Aorta (tissue), 5 donors: ENCODE data around the gene ZDHHC21. TPM values are rescaled to one million over a fixed set of nuclear protein-coding genes. Genes with fewer than 3 reads are reported as not detected.
A peak's percentile ranks its signal among the peaks of the same experiment; 100 is the strongest.

Experiments
- ATAC-seq: fragments of 200-7000 bp; cut with Tn5 transposase; one replicate; pipeline ENCODE4 v1.9.1; 2022; ENCODE audit warnings: moderate library complexity; ENCODE audit not compliant: low FRiP score
- DNase-seq, 2 donors: peaks; one replicate each; pipeline ENCODE4 v3.0.0-alpha.2; 2020
- H3K27ac ChIP-seq, 2 donors: one replicate each; pipeline ENCODE4 v1.5.1; 2013; ENCODE audit warnings: low read length in 2 of 2, mild to moderate bottlenecking in 2 of 2, moderate library complexity in 2 of 2, control low read depth in 1 of 2, inconsistent platforms in 1 of 2, low read depth in 1 of 2
- H3K27me3 ChIP-seq, 2 donors: one replicate each; pipeline ENCODE4 v1.6.1; 2013; ENCODE audit warnings: control low read depth in 1 of 2, low read length in 1 of 2, mild to moderate bottlenecking in 1 of 2, moderate library complexity in 1 of 2; ENCODE audit not compliant: insufficient read depth in 2 of 2, control insufficient read depth in 1 of 2
- H3K36me3 ChIP-seq, 2 donors: one replicate each; pipeline ENCODE4 v1.6.1; 2013; ENCODE audit warnings: control low read depth in 1 of 2, low read length in 1 of 2, mild to moderate bottlenecking in 1 of 2; ENCODE audit not compliant: insufficient read depth in 2 of 2, control insufficient read depth in 1 of 2
- H3K4me1 ChIP-seq, 2 donors: one replicate each; pipeline ENCODE4 v1.6.1; 2013; ENCODE audit warnings: low read length in 2 of 2, control low read depth in 1 of 2, mild to moderate bottlenecking in 1 of 2, moderate library complexity in 1 of 2; ENCODE audit not compliant: insufficient read depth in 2 of 2, control insufficient read depth in 1 of 2
- H3K4me3 ChIP-seq, 2 donors: one replicate each; pipeline ENCODE4 v1.5.1; 2013; ENCODE audit warnings: low read length in 2 of 2, control low read depth in 1 of 2, mild to moderate bottlenecking in 1 of 2
- H3K9me3 ChIP-seq: one replicate; pipeline ENCODE4 v1.6.1; 2013; ENCODE audit warnings: mild to moderate bottlenecking, low read length; ENCODE audit not compliant: control insufficient read depth
- WGBS, 2 donors: extraction: QIAGEN DNeasy Blood & Tissue Kit; methylation state at CpG; one replicate each; pipeline ENCODE4 v1.1.7; 2013; 5-methylcytosine and 5-hydroxymethylcytosine counted together
- intact Hi-C, 2 donors: fragments of 100-400 bp; cut with DNase I; formaldehyde crosslinking; loops; one replicate each; pipeline versions ENCODE4 v1.14.2 to v1.15.0; 2022
- polyA plus RNA-seq, 2 donors: library from polyadenylated mRNA; stranded (reverse); fragments of 200-250 nt; gene quantifications; one replicate each; pipeline ENCODE4 v1.2.3, GENCODE V29; 2013
- total RNA-seq, 2 donors: library from RNA; stranded (reverse); fragmentation: NEBNext Ultra II Directional; extraction: Animal tissue kit (Norgen Biotek cat#: 25700); gene quantifications; one replicate each; pipeline ENCODE4 v1.2.1, GENCODE V29; 2021
- donor health status: healthy with polysubstance abuse.
- donor health status: Bipolar disorder and iron deficiency.
- donor health status: DM: no; HTN: no; CAD: no.
- donor health status: DM: no; HTN: no; CAD: no.
- donor health status: DM: yes; HTN: yes; CAD: no.

The ZDHHC21 gene
- total and polyA plus RNA-seq, 4 donors, result 2.3 to 17.7 (median 10.7) TPM

DNA sequence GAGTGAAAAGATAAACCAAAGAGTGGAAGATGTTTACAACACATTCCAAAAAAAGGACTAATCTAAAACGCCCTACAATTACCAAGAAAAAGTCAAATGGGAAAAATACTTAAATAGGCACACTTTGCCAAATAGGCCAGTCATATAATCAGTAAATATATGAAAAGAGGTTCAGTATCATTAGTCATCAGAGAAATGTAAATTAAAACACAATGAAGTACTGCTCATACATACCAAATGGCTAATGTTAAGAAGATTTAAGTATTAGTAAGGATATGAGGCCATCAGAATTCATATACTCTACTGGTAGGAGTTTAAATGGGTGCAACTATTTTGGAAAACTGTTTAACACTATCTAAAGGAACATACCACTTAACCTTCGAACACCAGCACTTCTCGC lies 47.6 kb downstream of the ZDHHC21 start:
- DNase-seq (no peak), ATAC-seq (no peak)
- Histone ChIP-seq H3K27ac (no peak overlapping the region), H3K4me3 (no peak overlapping the region), H3K36me3 (no peaks in the 10 kb centered on the region), H3K27me3 (no peaks in the 10 kb centered on the region), H3K9me3 (no peaks in the 10 kb centered on the region), H3K4me1 (no peaks in the 10 kb centered on the region)
- intact Hi-C loops, result no loop called here
- WGBS, 2 donors, result 76 to 95% methylated on average over 3 of the region's 3 CpGs

DNA sequence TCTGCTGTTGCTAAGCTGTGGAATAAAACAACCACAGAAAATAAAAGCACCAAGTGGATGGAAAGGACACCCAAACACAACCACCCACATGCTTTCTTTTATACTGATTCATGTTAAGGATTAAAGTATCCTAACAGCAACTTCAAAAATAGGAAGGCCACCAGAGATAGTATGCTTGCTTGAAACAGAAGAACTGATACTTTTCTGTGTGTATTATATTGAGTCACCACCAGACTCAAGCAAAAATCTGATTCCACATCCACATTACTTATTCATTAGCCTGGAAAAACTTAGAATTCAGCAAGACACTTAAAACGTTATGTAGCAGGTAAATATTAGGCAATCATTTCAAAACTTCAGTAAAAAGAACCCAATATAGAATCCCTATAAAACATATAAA lies 52.3 kb downstream of the ZDHHC21 start:
- Histone ChIP-seq H3K36me3 (no peaks in the 10 kb centered on the region), H3K27me3 (no peaks in the 10 kb centered on the region), H3K27ac (no peak overlapping the region), H3K4me3 (no peak overlapping the region), H3K9me3 (no peaks in the 10 kb centered on the region), H3K4me1 (no peaks in the 10 kb centered on the region)
- whole genome bisulfite sequencing, 2 donors, result 53 to 70% methylated on average over 1 of the region's 1 CpG
- DNase-seq (no peak), ATAC-seq (no peak)
- intact Hi-C loops, result no loop called here

DNA sequence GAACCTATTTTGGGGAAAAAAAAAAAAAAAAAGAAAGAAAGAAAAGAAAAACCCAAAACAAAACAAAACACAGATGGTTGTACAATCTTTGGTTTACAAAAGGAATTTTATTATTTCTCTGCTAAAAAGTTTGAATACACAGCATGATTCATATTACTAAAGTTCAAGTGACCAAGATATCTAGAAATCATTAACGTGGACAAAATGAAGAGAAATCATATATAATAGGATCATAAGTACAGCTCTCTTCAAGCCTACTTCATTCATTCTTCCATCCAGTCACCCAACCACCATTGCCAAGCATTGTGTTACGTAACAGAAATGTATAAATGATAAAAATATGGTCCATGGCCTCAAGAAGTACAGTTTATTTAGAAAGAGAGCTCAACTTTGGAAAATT lies 52.9 kb downstream of the ZDHHC21 start:
- no peak for DNase-seq
- no peaks in the 10 kb centered on the region for H3K4me1 ChIP-seq
- H3K27me3 ChIP-seq, result no peaks in the 10 kb centered on the region
- WGBS, 2 donors, result 89 to 93% methylated on average over 2 of the region's 2 CpGs
- H3K27ac ChIP-seq, result no peak overlapping the region
- intact Hi-C loops, result no loop called here
- H3K36me3 ChIP-seq, result no peaks in the 10 kb centered on the region
- ATAC-seq, result no peak
- H3K9me3 ChIP-seq, result no peaks in the 10 kb centered on the region
- no peak overlapping the region for H3K4me3 ChIP-seq

DNA sequence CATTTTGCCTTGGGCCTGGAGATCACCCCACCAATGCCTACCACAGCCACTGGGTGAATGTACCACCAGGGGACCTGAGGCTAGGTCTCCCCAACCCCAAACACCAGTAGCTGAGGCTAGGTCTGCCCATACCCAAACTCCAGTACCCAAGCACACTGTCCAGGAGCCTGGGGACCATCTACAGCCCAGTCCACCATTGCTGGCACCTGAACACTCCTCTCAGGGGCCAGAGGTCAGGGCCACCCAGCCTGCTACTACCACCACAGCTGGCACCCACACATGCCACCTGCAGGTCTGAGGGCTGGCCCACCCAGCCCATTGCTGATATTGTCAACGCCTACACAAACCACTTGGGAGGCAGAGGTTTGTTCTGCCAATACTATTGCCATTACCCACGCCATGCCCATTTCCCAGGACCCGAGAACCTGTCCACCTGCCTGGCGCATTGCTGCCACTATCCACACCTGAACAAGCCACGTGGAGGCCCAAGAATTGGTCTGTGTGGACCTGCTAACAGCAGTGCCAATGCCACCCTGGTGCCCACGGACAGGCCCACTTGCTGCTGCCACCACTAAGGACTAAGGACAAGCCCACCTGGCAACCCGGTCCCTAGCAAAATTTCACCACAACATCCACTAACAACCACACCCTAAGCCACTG lies 59.2 kb downstream of the ZDHHC21 start:
- Histone ChIP-seq H3K9me3 (no peaks in the 10 kb centered on the region), H3K4me3 (no peak overlapping the region), H3K4me1 (no peaks in the 10 kb centered on the region), H3K36me3 (no peaks in the 10 kb centered on the region), H3K27me3 (no peaks in the 10 kb centered on the region), H3K27ac (no peak overlapping the region)
- ATAC-seq (no peak), DNase-seq (peak in 1 of 2 donors; percentile 12)
- intact Hi-C loops, result no loop called here
- WGBS, 2 donors, result 97 to 98% methylated on average over 7 of the region's 7 CpGs

DNA sequence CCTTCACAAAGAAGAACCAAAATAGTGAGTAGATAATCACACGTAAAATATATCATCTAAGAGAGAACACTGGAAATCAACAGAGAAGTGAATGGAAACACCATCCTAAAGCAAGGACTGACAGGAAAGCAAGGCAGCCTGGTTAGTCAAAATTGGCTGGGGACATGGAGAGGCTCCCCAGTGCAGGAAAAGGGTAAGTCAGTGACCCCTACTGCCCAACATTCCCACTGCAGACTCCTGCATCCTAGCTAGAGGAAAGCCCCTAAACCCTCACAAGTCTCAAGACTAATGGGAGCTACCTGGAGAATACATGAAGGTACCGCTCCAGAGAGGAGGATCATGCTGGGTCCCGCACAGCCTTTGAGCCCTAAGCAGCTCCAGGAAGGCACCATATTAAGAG lies 60.1 kb downstream of the ZDHHC21 start:
- DNase-seq (peak in 1 of 2 donors; percentile 24), ATAC-seq (no peak)
- H3K4me1 ChIP-seq, result no peaks in the 10 kb centered on the region
- H3K9me3 ChIP-seq, result no peaks in the 10 kb centered on the region
- H3K36me3 ChIP-seq, result no peaks in the 10 kb centered on the region
- intact Hi-C loops, result no loop called here
- no peak overlapping the region for H3K4me3 ChIP-seq
- 97 to 100% methylated on average over 3 of the region's 3 CpGs for WGBS, 2 donors
- H3K27me3 ChIP-seq, result no peaks in the 10 kb centered on the region
- H3K27ac ChIP-seq, result no peak overlapping the region

DNA sequence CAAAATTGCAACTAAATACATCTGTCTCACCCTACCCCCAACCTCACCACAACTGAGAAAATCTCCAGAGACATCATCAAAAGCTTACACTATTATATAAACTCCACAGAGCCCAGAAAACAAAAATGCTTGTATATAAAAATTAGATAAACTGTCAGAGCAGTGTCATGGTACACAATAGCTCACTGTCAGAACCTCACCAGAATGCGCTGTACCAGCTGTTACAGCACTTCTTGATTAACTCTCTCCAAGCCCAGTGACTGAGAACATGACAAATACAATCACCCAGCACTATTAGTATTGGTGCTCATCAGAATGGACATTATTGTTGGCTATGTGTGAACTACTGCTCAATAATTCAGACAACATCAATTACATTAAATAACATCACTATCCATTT lies 65.7 kb downstream of the ZDHHC21 start:
- no peak for ATAC-seq
- 81% methylated on average over 1 of the region's 1 CpG for WGBS, 2 donors

DNA sequence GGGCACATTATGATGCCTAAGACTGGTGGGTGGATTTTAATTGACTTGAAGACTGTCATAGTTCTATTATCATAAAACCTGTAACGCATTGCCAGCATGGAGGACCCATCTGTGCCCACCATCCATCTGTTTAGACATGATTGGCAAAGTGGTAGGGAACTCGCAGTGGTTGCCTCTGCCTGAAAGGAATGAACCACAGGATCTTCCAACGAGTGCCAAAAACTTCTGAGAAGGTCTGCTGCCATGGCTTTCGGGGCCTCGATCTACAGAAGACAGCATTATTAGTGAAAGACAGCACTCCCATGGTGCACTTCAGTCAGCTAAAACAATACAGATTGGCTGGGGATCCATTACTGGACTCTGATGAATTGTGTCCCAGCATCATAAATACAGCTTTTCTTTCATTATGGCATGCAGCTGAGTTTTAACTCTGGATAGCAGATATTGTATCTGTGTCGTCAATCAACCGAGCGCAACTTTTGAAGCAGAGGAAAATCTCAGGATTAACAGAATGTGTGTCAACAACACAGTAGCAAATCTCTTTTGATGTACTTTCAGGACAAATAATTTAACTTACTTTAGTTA lies 74.3 kb downstream of the ZDHHC21 start:
- Histone ChIP-seq H3K4me1 (no peaks in the 10 kb centered on the region), H3K36me3 (no peaks in the 10 kb centered on the region), H3K4me3 (no peak overlapping the region), H3K27me3 (no peaks in the 10 kb centered on the region), H3K9me3 (no peaks in the 10 kb centered on the region), H3K27ac (no peak overlapping the region)
- intact Hi-C loops, result loop anchor here in 1 of 2 donors (10.0 kb wide), 1 partner anchor 146 kb away; no protein-coding TSS in a partner anchor
- DNase-seq, result no peak
- 91% methylated on average over 8 of the region's 8 CpGs for WGBS, 2 donors
- ATAC-seq, result no peak

More for the DNA sequence above, 65.7 kb downstream of the ZDHHC21 start:
- Histone ChIP-seq H3K4me1 (no peaks in the 10 kb centered on the region), H3K27me3 (no peaks in the 10 kb centered on the region), H3K4me3 (no peak overlapping the region), H3K27ac (no peak overlapping the region), H3K36me3 (no peaks in the 10 kb centered on the region), H3K9me3 (no peaks in the 10 kb centered on the region)
- DNase-seq, result no peak
- intact Hi-C loops, result no loop called here

DNA sequence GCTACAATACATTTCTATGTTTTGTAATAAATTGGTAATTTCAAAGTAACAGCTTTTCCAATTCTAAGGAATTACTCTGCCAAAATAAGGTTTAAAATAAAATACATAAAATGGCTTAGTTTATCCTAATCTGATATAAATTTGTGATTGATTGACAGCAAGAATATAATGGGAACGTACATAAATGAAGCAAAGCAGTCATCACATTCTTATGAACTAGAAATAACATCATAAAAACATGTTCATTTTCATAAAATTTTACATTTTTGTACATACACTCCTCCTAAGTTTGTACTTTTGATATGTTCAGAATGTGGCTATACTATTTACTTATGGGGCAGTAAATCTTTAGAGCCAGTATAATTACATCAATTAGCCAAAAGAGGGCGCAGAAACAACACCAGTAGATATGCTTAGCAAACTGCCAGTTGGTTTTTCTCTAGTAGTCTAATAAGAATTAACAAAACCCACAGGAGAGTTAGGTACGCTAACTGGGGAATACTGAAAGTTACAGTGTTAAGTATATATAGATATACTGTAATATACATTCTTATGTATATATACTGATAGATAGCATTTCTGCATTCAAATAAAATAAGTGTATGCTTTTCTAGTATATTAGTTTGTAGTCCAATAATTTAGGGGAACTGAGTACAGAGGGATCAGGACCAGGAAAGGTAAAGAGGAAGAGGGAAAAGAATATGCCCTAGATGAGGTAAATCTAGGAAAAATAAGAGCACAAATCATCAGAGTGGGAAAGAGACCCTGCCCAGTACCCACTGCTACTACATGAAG lies 76.8 kb downstream of the ZDHHC21 start:
- Histone ChIP-seq H3K27me3 (no peaks in the 10 kb centered on the region), H3K4me1 (no peaks in the 10 kb centered on the region), H3K9me3 (no peaks in the 10 kb centered on the region), H3K4me3 (no peak overlapping the region), H3K36me3 (no peaks in the 10 kb centered on the region), H3K27ac (no peak overlapping the region)
- intact Hi-C loops, result loop anchor here in 1 of 2 donors (10.0 kb wide), 1 partner anchor 148 kb away; no protein-coding TSS in a partner anchor
- DNase-seq (no peak), ATAC-seq (no peak)
- 57% methylated on average over 3 of the region's 3 CpGs for WGBS, 2 donors
